HL-60 (cell line): Measurements from ENCODE around the gene RAPGEF2.

ENCODE experiments used
- DNase-seq, 2 experiments: peaks; one replicate each; pipeline ENCODE4 v3.0.0-alpha.2; 2010 to 2020; ENCODE audit warnings: low read depth in 1 of 2, low spot score in 1 of 2
- H3K27ac ChIP-seq: fragments of 250-450 bp; sonication (Bioruptor Pico); replicated peaks from 2 replicates; pipeline ENCODE4 v1.5.1; 2020; ENCODE audit warnings: mild to moderate bottlenecking, moderate library complexity
- H3K27me3 ChIP-seq: fragments of 250-450 bp; sonication (Bioruptor Pico); 2 replicates; pipeline ENCODE4 v1.5.1; 2021; ENCODE audit warnings: mild to moderate bottlenecking, moderate library complexity; ENCODE audit not compliant: insufficient read depth, poor library complexity, severe bottlenecking
- H3K4me3 ChIP-seq: replicated peaks from 2 replicates; pipeline ENCODE4 v1.5.1; 2011; ENCODE audit warnings: mild to moderate bottlenecking, control low read depth, low read length; ENCODE audit not compliant: insufficient read depth
- CTCF ChIP-seq: IDR thresholded peaks from one replicate; pipeline ENCODE4 v1.5.1; 2011; ENCODE audit warnings: low read length, control low read depth, inconsistent platforms; ENCODE audit not compliant: insufficient read depth
- GABPA ChIP-seq: IDR thresholded peaks from 2 replicates; pipeline ENCODE4 v1.6.1; 2012; ENCODE audit warnings: low read depth
- POLR2AphosphoS5 ChIP-seq: IDR thresholded peaks from 2 replicates; pipeline ENCODE4 v1.6.1; 2012; ENCODE audit warnings: low read depth
- SPI1 ChIP-seq: IDR thresholded peaks from 2 replicates; pipeline ENCODE4 v1.6.1; 2012; ENCODE audit warnings: low read depth, mild to moderate bottlenecking, borderline replicate concordance
- TF ChIP-seq, protein P1 (sequence below): IDR thresholded peaks from 2 replicates; pipeline ENCODE4 v1.6.1; 2012; ENCODE audit warnings: low read depth; ENCODE audit not compliant: insufficient replicate concordance

Gene RAPGEF2

GRCh38 chr4:159209249-159209648, 106.4 kb downstream of the RAPGEF2 start:
- DNase-seq: no peak
- H3K27ac ChIP-seq: no peak overlapping the region
- no peak overlapping the region for H3K4me3 ChIP-seq
- no peaks in the 10 kb centered on the region for H3K27me3 ChIP-seq
- TF ChIP-seq, protein P1, sequence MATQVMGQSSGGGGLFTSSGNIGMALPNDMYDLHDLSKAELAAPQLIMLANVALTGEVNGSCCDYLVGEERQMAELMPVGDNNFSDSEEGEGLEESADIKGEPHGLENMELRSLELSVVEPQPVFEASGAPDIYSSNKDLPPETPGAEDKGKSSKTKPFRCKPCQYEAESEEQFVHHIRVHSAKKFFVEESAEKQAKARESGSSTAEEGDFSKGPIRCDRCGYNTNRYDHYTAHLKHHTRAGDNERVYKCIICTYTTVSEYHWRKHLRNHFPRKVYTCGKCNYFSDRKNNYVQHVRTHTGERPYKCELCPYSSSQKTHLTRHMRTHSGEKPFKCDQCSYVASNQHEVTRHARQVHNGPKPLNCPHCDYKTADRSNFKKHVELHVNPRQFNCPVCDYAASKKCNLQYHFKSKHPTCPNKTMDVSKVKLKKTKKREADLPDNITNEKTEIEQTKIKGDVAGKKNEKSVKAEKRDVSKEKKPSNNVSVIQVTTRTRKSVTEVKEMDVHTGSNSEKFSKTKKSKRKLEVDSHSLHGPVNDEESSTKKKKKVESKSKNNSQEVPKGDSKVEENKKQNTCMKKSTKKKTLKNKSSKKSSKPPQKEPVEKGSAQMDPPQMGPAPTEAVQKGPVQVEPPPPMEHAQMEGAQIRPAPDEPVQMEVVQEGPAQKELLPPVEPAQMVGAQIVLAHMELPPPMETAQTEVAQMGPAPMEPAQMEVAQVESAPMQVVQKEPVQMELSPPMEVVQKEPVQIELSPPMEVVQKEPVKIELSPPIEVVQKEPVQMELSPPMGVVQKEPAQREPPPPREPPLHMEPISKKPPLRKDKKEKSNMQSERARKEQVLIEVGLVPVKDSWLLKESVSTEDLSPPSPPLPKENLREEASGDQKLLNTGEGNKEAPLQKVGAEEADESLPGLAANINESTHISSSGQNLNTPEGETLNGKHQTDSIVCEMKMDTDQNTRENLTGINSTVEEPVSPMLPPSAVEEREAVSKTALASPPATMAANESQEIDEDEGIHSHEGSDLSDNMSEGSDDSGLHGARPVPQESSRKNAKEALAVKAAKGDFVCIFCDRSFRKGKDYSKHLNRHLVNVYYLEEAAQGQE: no peak
- TF ChIP-seq SPI1: no peak
- TF ChIP-seq CTCF: no peak
- TF ChIP-seq POLR2AphosphoS5: no peak
- TF ChIP-seq GABPA: no peak

- Histone ChIP-seq H3K4me3 (no peak overlapping the region), H3K27ac (no peak overlapping the region), H3K27me3 (no peaks in the 10 kb centered on the region)
- no peak for TF ChIP-seq CTCF
- TF ChIP-seq GABPA: no peak
- no peak for TF ChIP-seq SPI1
- TF ChIP-seq, protein P1: no peak
- TF ChIP-seq POLR2AphosphoS5: no peak
- DNase-seq: no peak
Observed at GRCh38 chr4:159210975-159211374, 108.1 kb downstream of the RAPGEF2 start.

- H3K27me3 ChIP-seq: no peaks in the 10 kb centered on the region
- no peak for TF ChIP-seq CTCF
- TF ChIP-seq POLR2AphosphoS5: no peak
- no peak for TF ChIP-seq SPI1
- TF ChIP-seq GABPA: no peak
- TF ChIP-seq, protein P1: no peak
- no peak for DNase-seq
- H3K27ac ChIP-seq: no peak overlapping the region
- H3K4me3 ChIP-seq: no peak overlapping the region
Observed at GRCh38 chr4:159212675-159213293, 109.9 kb downstream of the RAPGEF2 start.
